PC-9 (cell line): ENCODE results near the gene MSANTD7.

ENCODE experiments used
- EZH2 ChIP-seq: fragments of 200-600 bp; sonication (generic); IDR thresholded peaks from 2 replicates; pipeline ENCODE4 v1.8.0; 2017; ENCODE audit warnings: antibody characterized with exemption, low read depth
- TF ChIP-seq, protein P1 (sequence below): fragments of 200-600 bp; sonication (generic); conservative IDR thresholded peaks from 2 replicates; pipeline ENCODE4 v1.6.1; 2017; ENCODE audit warnings: mixed run types, antibody characterized with exemption, mild to moderate bottlenecking, moderate library complexity

DNA sequence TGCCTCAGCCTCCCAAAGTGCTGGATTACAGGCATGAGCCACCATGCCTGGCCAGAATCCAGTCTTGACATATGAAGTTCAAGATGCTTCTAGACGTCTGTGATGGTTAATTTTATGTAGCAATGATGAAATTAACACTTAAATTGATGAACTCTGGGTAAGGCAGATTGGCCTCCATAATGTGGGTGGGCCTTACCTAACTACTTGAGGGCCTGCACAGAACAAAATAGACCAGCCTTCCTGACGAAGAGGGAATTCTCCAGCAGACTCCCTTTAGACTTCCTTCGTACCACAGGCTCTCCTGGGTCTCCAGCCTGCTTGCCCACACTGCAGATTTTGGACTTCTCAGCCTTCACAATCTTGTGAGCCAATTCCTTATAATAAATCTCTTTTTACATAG, 5.0 kb upstream of the MSANTD7 start:
- TF ChIP-seq, protein P1, sequence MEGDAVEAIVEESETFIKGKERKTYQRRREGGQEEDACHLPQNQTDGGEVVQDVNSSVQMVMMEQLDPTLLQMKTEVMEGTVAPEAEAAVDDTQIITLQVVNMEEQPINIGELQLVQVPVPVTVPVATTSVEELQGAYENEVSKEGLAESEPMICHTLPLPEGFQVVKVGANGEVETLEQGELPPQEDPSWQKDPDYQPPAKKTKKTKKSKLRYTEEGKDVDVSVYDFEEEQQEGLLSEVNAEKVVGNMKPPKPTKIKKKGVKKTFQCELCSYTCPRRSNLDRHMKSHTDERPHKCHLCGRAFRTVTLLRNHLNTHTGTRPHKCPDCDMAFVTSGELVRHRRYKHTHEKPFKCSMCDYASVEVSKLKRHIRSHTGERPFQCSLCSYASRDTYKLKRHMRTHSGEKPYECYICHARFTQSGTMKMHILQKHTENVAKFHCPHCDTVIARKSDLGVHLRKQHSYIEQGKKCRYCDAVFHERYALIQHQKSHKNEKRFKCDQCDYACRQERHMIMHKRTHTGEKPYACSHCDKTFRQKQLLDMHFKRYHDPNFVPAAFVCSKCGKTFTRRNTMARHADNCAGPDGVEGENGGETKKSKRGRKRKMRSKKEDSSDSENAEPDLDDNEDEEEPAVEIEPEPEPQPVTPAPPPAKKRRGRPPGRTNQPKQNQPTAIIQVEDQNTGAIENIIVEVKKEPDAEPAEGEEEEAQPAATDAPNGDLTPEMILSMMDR: no peak
- no peak for TF ChIP-seq EZH2
